Thoracic aorta (tissue), 2 donors: Measurements from ENCODE around the gene MGLL. TPM values are rescaled to one million over a fixed set of nuclear protein-coding genes. Genes with fewer than 3 reads are reported as not detected.
A peak's percentile ranks its signal among the peaks of the same experiment; 100 is the strongest.

Experiments used
- ATAC-seq: fragments of 150-250 bp; one replicate; pipeline ENCODE4 v1.8.0; 2017; ENCODE audit warnings: low read depth; ENCODE audit not compliant: insufficient number of reproducible peaks, low FRiP score
- DNase-seq: peaks from one replicate; pipeline ENCODE4 v3.0.0-alpha.2; 2020; ENCODE audit warnings: low spot score
- H3K27ac ChIP-seq, 2 donors: fragments of 200-600 bp; sonication (generic); 1 replicate in 1 of 2; 2 replicates in 1 of 2; pipeline ENCODE4 v1.5.1; 2016; ENCODE audit warnings: mild to moderate bottlenecking in 2 of 2, moderate library complexity in 2 of 2
- H3K27me3 ChIP-seq: fragments of 200-600 bp; sonication (generic); replicated peaks from 2 replicates; pipeline ENCODE4 v1.6.0; 2016; ENCODE audit warnings: mild to moderate bottlenecking; ENCODE audit not compliant: insufficient read depth
- H3K36me3 ChIP-seq: fragments of 200-600 bp; sonication (generic); one replicate; pipeline ENCODE4 v1.5.1; 2016
- H3K4me1 ChIP-seq, 2 donors: fragments of 200-600 bp; sonication (generic); 1 replicate in 1 of 2; 2 replicates in 1 of 2; pipeline versions ENCODE4 v1.5.1 to v1.6.0; 2016; ENCODE audit warnings: low read depth in 2 of 2, mild to moderate bottlenecking in 1 of 2; ENCODE audit not compliant: control insufficient read depth in 1 of 2
- H3K4me3 ChIP-seq: fragments of 200-600 bp; sonication (generic); 2 replicates; pipeline ENCODE4 v1.5.1; 2016; ENCODE audit warnings: mild to moderate bottlenecking
- H3K9me3 ChIP-seq: fragments of 200-600 bp; sonication (generic); 2 replicates; pipeline ENCODE4 v1.5.1; 2016
- CTCF ChIP-seq: fragments of 200-600 bp; sonication (generic); IDR thresholded peaks from one replicate; pipeline ENCODE4 v1.5.1; 2019; ENCODE audit warnings: antibody characterized with exemption
- total RNA-seq, 2 donors: library from RNA; depleted of rRNA; stranded (reverse); fragments of >200 nt; gene quantifications; one replicate each; pipeline versions ENCODE4 v1.1.0 to v1.2.3, GENCODE V29; 2016

The MGLL gene
- total RNA-seq, 2 donors from 2014 or later = 57.6 to 71.8 TPM

GRCh38 chr3:127787071-127787490 is 35.2 kb downstream of the MGLL start:
- Histone ChIP-seq H3K4me3 (peak overlapping the region; percentile 52), H3K36me3 (no peaks in the 10 kb centered on the region), H3K27ac (peak overlapping the region; percentile 71 to 85), H3K4me1 (peaks cover 24 to 59% of the 10 kb centered on the region in 2 donors), H3K9me3 (no peaks in the 10 kb centered on the region), H3K27me3 (no peaks in the 10 kb centered on the region)
- TF ChIP-seq CTCF = no peak
- ATAC-seq = no peak
- DNase-seq = no peak

- H3K4me3 ChIP-seq = no peak overlapping the region
- no peaks in the 10 kb centered on the region for H3K27me3 ChIP-seq
- ATAC-seq (no peak), DNase-seq (no peak)
- H3K4me1 ChIP-seq = peaks cover 20 to 59% of the 10 kb centered on the region in 2 donors
- H3K27ac ChIP-seq = peak overlapping the region; percentile 71 to 85
- TF ChIP-seq CTCF = no peak
- H3K36me3 ChIP-seq = no peaks in the 10 kb centered on the region
- no peaks in the 10 kb centered on the region for H3K9me3 ChIP-seq
Observed at GRCh38 chr3:127786353-127787070, 35.8 kb downstream of the MGLL start.

GRCh38 chr3:127785711-127786265 is 36.5 kb downstream of the MGLL start:
- no peak overlapping the region for H3K4me3 ChIP-seq
- H3K27ac ChIP-seq = no peak overlapping the region
- no peaks in the 10 kb centered on the region for H3K9me3 ChIP-seq
- H3K27me3 ChIP-seq = no peaks in the 10 kb centered on the region
- DNase-seq (no peak), ATAC-seq (no peak)
- TF ChIP-seq CTCF = no peak
- no peaks in the 10 kb centered on the region for H3K36me3 ChIP-seq
- H3K4me1 ChIP-seq = peaks cover 20 to 59% of the 10 kb centered on the region in 2 donors

- no peaks in the 10 kb centered on the region for H3K36me3 ChIP-seq
- DNase-seq = no peak
- no peak overlapping the region for H3K4me3 ChIP-seq
- no peaks in the 10 kb centered on the region for H3K9me3 ChIP-seq
- no peaks in the 10 kb centered on the region for H3K27me3 ChIP-seq
- no peak overlapping the region for H3K27ac ChIP-seq
- TF ChIP-seq CTCF = no peak
- peaks cover 27 to 64% of the 10 kb centered on the region in 2 donors for H3K4me1 ChIP-seq
- no peak for ATAC-seq
Observed at GRCh38 chr3:127784865-127785710, 37.2 kb downstream of the MGLL start.

- no peak for ATAC-seq
- H3K4me3 ChIP-seq = no peak overlapping the region
- no peaks in the 10 kb centered on the region for H3K27me3 ChIP-seq
- no peak overlapping the region for H3K27ac ChIP-seq
- DNase-seq = no peak
- no peak for TF ChIP-seq CTCF
- H3K4me1 ChIP-seq = peaks cover 32 to 72% of the 10 kb centered on the region in 2 donors
- H3K9me3 ChIP-seq = no peaks in the 10 kb centered on the region
- no peaks in the 10 kb centered on the region for H3K36me3 ChIP-seq
Observed at GRCh38 chr3:127784283-127784682, 38.0 kb downstream of the MGLL start.
